Neural cell (in vitro differentiated cells): Measurements from ENCODE around the gene CDNF. TPM values are rescaled to one million over a fixed set of nuclear protein-coding genes. Genes with fewer than 3 reads are reported as not detected.

ENCODE experiments used
- H2AFZ ChIP-seq: fragments of 200-600, 300-800 bp; sonication (generic), shearing (Covaris generic); 2 replicates; pipeline ENCODE4 v1.6.0; 2014; ENCODE audit warnings: low read depth, mild to moderate bottlenecking, antibody characterized with exemption, low read length, moderate library complexity
- H3F3A ChIP-seq: fragments of 200-600 bp; shearing (Covaris generic); 2 replicates; pipeline ENCODE4 v1.6.1; 2016; ENCODE audit warnings: mild to moderate bottlenecking, moderate library complexity, mixed read lengths, antibody characterized with exemption, low read length; ENCODE audit not compliant: insufficient read depth, poor library complexity, severe bottlenecking
- H3K27ac ChIP-seq: fragments of 200-600, 300-800 bp; sonication (generic), shearing (Covaris generic); 2 replicates; pipeline ENCODE4 v1.5.1; 2014; ENCODE audit warnings: mild to moderate bottlenecking, low read length, moderate library complexity
- H3K27me3 ChIP-seq: fragments of 300-800, 200-600 bp; sonication (generic), shearing (Covaris generic); 2 replicates; pipeline ENCODE4 v1.6.0; 2014; ENCODE audit warnings: mild to moderate bottlenecking, low read depth, low read length, moderate library complexity; ENCODE audit not compliant: insufficient read depth
- H3K36me3 ChIP-seq: fragments of 300-800, 200-600 bp; sonication (generic), shearing (Covaris generic); 2 replicates; pipeline ENCODE4 v1.5.1; 2014; ENCODE audit warnings: mild to moderate bottlenecking, antibody characterized with exemption, low read length, moderate library complexity; ENCODE audit not compliant: insufficient read depth
- H3K4me2 ChIP-seq: fragments of 300-800, 200-600 bp; sonication (generic), shearing (Covaris generic); 2 replicates; pipeline ENCODE4 v1.6.0; 2014; ENCODE audit warnings: mild to moderate bottlenecking, low read length
- H3K4me3 ChIP-seq: fragments of 300-800, 200-600 bp; sonication (generic), shearing (Covaris generic); 2 replicates; pipeline ENCODE4 v1.5.1; 2014; ENCODE audit warnings: mild to moderate bottlenecking, low read length, moderate library complexity
- H3K79me2 ChIP-seq: fragments of 200-600 bp; shearing (Covaris generic); replicated peaks from 2 replicates; pipeline ENCODE4 v1.6.0; 2014; ENCODE audit warnings: mild to moderate bottlenecking, low read length, moderate library complexity; ENCODE audit not compliant: insufficient read depth
- H3K9ac ChIP-seq: fragments of 300-800, 200-600 bp; sonication (generic), shearing (Covaris generic); 2 replicates; pipeline ENCODE4 v1.6.1; 2016; ENCODE audit warnings: mild to moderate bottlenecking, low read length, mixed read lengths
- H3K9me2 ChIP-seq: fragments of 200-600 bp; shearing (Covaris generic); 2 replicates; pipeline ENCODE4 v1.6.1; 2016; ENCODE audit warnings: mild to moderate bottlenecking, low read length, mixed read lengths; ENCODE audit not compliant: insufficient read depth
- H3K9me3 ChIP-seq: fragments of 200-600, 300-800 bp; sonication (generic), shearing (Covaris generic); 2 replicates; pipeline ENCODE4 v1.6.1; 2016; ENCODE audit warnings: mild to moderate bottlenecking, mixed run types, low read length, moderate library complexity, mixed read lengths
- H4K20me1 ChIP-seq: fragments of 200-600 bp; shearing (Covaris generic); 2 replicates; pipeline ENCODE4 v1.6.1; 2016; ENCODE audit warnings: mild to moderate bottlenecking, mixed run types; ENCODE audit not compliant: insufficient read depth
- EP300 ChIP-seq: fragments of 450-650 bp; conservative IDR thresholded peaks from 2 replicates; pipeline ENCODE4 v1.6.1; 2014; ENCODE audit warnings: antibody characterized with exemption, mild to moderate bottlenecking, moderate library complexity; ENCODE audit not compliant: poor library complexity, severe bottlenecking
- EZH2 ChIP-seq: fragments of 200-600, 300-800 bp; shearing (Covaris generic), sonication (generic); IDR thresholded peaks from 2 replicates; pipeline ENCODE4 v1.6.1; 2014; ENCODE audit warnings: antibody characterized with exemption, low read length, borderline replicate concordance, mild to moderate bottlenecking; ENCODE audit not compliant: insufficient read depth, poor library complexity, severe bottlenecking
- MXI1 ChIP-seq: fragments of 450-650 bp; conservative IDR thresholded peaks from 2 replicates; pipeline ENCODE4 v1.6.1; 2014; ENCODE audit warnings: antibody characterized with exemption, mild to moderate bottlenecking; ENCODE audit not compliant: poor library complexity, severe bottlenecking
- POLR2AphosphoS5 ChIP-seq: IDR thresholded peaks from 2 replicates; pipeline ENCODE4 v1.6.1; 2012
- RAD21 ChIP-seq: fragments of 450-650 bp; conservative IDR thresholded peaks from 2 replicates; pipeline ENCODE4 v1.6.1; 2014; ENCODE audit warnings: antibody characterized with exemption, mild to moderate bottlenecking, moderate library complexity
- SMC3 ChIP-seq: fragments of 450-650 bp; conservative IDR thresholded peaks from 2 replicates; pipeline ENCODE4 v1.6.1; 2014; ENCODE audit warnings: antibody characterized with exemption, mild to moderate bottlenecking, moderate library complexity; ENCODE audit not compliant: poor library complexity
- TAF1 ChIP-seq: IDR thresholded peaks from 2 replicates; pipeline ENCODE4 v1.6.1; 2012; ENCODE audit warnings: low read depth
- polyA plus RNA-seq: library from polyadenylated mRNA; depleted of rRNA; stranded (reverse); fragments of >200 nt; gene quantifications from 2 replicates; pipeline ENCODE4 v1.2.3, GENCODE V29; 2014
- TF ChIP-seq, protein P1 (sequence below): IDR thresholded peaks from 2 replicates; pipeline ENCODE4 v1.6.1; 2012; ENCODE audit warnings: borderline replicate concordance
- TF ChIP-seq, protein P2 (sequence below): fragments of 450-650 bp; IDR thresholded peaks from 2 replicates; pipeline ENCODE4 v1.5.1; 2014; ENCODE audit warnings: antibody characterized with exemption, mild to moderate bottlenecking, moderate library complexity; ENCODE audit not compliant: poor library complexity, severe bottlenecking

Gene CDNF
- polyA plus RNA-seq, 1 donor from 2014 or later, result 1.5 TPM

DNA sequence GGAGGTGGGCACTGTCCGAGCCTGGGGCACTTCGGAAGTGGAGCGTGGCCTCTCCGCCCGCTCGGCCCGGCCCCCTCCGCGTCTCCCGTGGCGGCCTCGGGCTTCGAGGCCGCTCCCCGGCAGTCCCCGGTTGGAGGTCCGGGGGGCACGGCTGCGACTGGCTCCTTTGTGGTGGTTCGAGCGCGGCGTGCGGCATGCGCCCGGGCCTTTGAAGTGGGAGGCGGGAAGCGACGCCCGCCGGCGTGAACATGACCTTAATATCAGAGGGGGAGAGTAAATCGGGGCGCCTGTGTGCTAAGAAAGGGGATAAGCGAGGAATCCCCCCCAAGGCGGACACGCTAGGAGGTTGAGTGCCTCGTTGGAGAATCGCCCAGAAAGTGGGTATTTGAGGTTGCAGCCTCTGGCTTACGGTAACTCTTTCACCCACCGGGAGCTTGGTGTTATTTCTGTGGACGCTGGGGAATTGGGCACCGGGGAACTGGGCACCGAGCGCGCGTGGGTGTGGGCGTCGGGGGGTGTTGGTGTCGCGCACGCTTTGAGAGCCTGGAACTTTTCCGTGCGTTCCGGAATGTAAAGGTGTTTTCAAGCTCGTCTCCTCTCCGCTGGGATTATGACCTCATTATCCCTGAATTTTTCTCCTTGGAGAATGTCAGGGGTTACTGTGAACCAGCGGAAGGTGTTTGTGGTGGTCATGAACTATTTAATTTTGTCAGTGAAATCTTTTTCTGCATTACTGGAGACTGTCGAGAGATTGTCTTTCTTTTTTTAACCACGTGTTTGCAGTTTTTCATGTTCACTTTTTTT lies 41.5 kb upstream of the CDNF start:
- Histone ChIP-seq H3K9me2 (no peaks in the 10 kb centered on the region), H3K9me3 (no peaks in the 10 kb centered on the region), H4K20me1 (no peaks in the 10 kb centered on the region), H3K36me3 (no peaks in the 10 kb centered on the region), H3K4me3 (peak overlapping the region; percentile 90), H2AFZ (peak overlapping the region; percentile 34), H3K79me2 (peaks cover 58% of the 10 kb centered on the region), H3K27me3 (no peaks in the 10 kb centered on the region), H3K4me2 (peak overlapping the region; percentile 74), H3K9ac (peak overlapping the region; percentile 94), H3F3A (no peaks in the 10 kb centered on the region), H3K27ac (peak overlapping the region; percentile 58)
- TF ChIP-seq MXI1 (peak; percentile 45), POLR2AphosphoS5 (no peak)
- TF ChIP-seq, protein P1, sequence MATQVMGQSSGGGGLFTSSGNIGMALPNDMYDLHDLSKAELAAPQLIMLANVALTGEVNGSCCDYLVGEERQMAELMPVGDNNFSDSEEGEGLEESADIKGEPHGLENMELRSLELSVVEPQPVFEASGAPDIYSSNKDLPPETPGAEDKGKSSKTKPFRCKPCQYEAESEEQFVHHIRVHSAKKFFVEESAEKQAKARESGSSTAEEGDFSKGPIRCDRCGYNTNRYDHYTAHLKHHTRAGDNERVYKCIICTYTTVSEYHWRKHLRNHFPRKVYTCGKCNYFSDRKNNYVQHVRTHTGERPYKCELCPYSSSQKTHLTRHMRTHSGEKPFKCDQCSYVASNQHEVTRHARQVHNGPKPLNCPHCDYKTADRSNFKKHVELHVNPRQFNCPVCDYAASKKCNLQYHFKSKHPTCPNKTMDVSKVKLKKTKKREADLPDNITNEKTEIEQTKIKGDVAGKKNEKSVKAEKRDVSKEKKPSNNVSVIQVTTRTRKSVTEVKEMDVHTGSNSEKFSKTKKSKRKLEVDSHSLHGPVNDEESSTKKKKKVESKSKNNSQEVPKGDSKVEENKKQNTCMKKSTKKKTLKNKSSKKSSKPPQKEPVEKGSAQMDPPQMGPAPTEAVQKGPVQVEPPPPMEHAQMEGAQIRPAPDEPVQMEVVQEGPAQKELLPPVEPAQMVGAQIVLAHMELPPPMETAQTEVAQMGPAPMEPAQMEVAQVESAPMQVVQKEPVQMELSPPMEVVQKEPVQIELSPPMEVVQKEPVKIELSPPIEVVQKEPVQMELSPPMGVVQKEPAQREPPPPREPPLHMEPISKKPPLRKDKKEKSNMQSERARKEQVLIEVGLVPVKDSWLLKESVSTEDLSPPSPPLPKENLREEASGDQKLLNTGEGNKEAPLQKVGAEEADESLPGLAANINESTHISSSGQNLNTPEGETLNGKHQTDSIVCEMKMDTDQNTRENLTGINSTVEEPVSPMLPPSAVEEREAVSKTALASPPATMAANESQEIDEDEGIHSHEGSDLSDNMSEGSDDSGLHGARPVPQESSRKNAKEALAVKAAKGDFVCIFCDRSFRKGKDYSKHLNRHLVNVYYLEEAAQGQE, result peak; percentile 14

DNA sequence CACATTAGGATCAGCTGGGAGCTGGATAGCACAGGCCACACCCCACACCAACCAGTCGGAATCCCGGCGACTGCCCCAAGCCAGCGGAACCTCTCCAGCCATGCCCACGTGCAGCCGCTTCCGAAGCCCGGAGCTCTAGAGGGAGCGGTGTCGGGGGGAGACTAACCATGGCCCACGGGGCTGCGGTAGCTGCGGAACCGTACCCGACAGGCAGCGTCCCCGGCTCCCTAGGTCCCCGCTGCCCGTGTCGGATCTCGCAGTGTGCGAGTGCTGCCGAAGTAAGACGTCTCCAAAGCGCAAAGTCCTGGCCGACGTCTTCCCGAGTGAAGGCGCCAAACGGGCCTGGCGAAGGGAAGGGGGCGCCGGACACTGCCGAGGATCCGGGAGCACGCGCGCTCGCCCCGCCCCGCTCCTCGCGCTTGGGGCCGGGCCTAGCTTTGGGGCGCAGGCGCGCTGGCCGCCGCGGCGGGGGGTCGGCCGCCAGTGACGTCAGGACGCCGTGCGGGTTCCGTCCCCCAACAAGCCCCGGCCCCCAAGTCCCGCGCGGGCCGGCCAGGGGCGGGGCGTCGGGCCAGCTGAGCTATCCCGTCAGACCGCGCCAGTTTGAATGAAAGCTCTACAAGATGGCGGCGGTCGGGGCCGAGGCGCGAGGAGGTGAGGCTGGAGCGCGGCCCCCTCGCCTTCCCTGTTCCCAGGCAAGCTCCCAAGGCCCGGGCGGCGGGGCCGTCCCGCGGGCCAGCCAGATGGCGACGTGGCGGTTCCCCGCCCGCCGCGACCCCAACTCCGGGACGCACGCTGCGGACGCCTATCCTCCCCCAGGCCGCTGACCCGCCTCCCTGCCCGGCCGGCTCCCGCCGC lies 40.7 kb upstream of the CDNF start, which contains the start of gene SUV39H2:
TSS of gene SUV39H2 (plus strand) at position 601 of the 858 bp plus-strand sequence. CDS start at position 624, 23 bp downstream.
- H3K9me3 ChIP-seq, result no peaks in the 10 kb centered on the region

More for the DNA sequence above, 40.7 kb upstream of the CDNF start, which contains the start of gene SUV39H2:
- H3K27me3 ChIP-seq, result no peaks in the 10 kb centered on the region
- peaks cover 50% of the 10 kb centered on the region for H3K79me2 ChIP-seq
- no peaks in the 10 kb centered on the region for H4K20me1 ChIP-seq
- no peaks in the 10 kb centered on the region for H3F3A ChIP-seq
- TF ChIP-seq, protein P1, result peak; percentile 36
- peak; percentile 51 for TF ChIP-seq SMC3
- peak; percentile 80 for TF ChIP-seq TAF1
- no peak for TF ChIP-seq EZH2
- peak; percentile 89 for TF ChIP-seq MXI1
- peak; percentile 40 for TF ChIP-seq RAD21
- peak; percentile 45 for TF ChIP-seq EP300
- TF ChIP-seq POLR2AphosphoS5, result peak; percentile 91
- TF ChIP-seq, protein P2, sequence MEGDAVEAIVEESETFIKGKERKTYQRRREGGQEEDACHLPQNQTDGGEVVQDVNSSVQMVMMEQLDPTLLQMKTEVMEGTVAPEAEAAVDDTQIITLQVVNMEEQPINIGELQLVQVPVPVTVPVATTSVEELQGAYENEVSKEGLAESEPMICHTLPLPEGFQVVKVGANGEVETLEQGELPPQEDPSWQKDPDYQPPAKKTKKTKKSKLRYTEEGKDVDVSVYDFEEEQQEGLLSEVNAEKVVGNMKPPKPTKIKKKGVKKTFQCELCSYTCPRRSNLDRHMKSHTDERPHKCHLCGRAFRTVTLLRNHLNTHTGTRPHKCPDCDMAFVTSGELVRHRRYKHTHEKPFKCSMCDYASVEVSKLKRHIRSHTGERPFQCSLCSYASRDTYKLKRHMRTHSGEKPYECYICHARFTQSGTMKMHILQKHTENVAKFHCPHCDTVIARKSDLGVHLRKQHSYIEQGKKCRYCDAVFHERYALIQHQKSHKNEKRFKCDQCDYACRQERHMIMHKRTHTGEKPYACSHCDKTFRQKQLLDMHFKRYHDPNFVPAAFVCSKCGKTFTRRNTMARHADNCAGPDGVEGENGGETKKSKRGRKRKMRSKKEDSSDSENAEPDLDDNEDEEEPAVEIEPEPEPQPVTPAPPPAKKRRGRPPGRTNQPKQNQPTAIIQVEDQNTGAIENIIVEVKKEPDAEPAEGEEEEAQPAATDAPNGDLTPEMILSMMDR, result peak; percentile 55
- H3K9me2 ChIP-seq, result no peaks in the 10 kb centered on the region
- peak within 1 kb of the TSS; percentile 87 for H3K27ac ChIP-seq
- H3K4me2 ChIP-seq, result peak within 1 kb of the TSS; percentile 89
- H3K9ac ChIP-seq, result peak within 1 kb of the TSS; percentile 94
- peak within 1 kb of the TSS; percentile 90 for H3K4me3 ChIP-seq
- H2AFZ ChIP-seq, result peak within 1 kb of the TSS; percentile 83
- H3K36me3 ChIP-seq, result no peaks in the 10 kb centered on the region
